GM21360 (cell line): ENCODE measurements around the gene ADAP1.

Source experiments
- ATAC-seq: cut with Tn5 transposase; IDR thresholded peaks from one replicate; pipeline ENCODE4 v1.9.1; 2021; ENCODE audit warnings: mild to moderate bottlenecking, moderate library complexity; ENCODE audit not compliant: unreplicated experiment

ADAP1 gene

DNA sequence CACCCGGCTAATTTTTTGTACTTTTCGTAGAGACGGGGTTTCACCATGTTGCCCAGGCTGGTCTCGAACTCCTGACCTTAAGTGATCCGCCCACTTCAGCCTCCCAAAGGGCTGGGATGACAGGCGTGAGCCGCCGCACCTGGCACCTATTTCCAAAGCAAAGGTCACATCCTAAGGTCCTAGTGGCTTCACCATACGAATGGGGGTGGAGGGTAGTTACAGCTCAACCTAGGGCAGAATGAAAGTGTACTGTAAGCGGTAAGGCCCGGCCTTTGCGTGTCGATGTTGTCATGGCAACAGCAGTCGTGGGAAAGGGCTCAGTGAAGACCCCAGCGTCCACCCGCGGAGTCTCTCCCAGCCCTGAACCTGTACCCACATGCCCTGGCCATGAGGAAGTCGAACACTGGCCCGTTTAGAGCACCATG, 22.4 kb upstream of the ADAP1 start:
- ATAC-seq = no peak

DNA sequence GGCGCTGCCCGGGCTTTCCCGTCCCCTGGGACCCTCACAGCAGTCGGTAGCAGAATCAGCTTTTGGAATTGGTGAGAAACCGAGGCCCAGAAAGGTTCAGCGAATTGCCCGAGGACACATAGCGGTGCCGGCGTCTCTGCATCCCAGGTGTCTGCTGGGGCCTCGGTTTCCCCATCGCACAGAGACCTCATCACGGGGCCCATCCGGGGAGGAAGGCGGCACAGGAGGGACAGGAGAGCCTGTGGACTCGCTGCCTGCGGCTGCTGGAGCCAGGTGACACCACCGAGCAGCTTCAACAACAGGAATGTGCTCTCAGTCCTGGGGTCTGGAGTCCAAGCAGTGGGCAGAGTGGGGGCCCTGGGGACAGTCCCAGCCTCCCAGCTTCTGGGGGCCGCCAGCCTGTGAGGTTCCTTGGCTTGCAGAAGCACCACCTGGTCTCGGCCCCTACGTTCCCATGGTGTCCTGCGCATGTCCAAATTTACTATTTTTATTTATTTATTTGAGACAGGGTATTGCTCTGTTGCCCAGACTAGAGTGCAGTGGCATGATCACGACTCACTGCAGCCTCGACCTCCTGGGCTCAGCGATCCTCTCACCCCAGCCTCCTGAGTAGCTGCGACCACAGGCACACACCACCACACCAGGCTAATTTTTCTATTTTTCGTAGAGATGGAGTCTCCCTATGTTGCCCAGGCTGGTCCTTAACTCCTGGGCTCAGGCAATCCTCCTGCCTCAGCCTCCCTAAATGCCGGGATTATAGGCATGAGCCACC, 21.4 kb upstream of the ADAP1 start:
- no peak for ATAC-seq

DNA sequence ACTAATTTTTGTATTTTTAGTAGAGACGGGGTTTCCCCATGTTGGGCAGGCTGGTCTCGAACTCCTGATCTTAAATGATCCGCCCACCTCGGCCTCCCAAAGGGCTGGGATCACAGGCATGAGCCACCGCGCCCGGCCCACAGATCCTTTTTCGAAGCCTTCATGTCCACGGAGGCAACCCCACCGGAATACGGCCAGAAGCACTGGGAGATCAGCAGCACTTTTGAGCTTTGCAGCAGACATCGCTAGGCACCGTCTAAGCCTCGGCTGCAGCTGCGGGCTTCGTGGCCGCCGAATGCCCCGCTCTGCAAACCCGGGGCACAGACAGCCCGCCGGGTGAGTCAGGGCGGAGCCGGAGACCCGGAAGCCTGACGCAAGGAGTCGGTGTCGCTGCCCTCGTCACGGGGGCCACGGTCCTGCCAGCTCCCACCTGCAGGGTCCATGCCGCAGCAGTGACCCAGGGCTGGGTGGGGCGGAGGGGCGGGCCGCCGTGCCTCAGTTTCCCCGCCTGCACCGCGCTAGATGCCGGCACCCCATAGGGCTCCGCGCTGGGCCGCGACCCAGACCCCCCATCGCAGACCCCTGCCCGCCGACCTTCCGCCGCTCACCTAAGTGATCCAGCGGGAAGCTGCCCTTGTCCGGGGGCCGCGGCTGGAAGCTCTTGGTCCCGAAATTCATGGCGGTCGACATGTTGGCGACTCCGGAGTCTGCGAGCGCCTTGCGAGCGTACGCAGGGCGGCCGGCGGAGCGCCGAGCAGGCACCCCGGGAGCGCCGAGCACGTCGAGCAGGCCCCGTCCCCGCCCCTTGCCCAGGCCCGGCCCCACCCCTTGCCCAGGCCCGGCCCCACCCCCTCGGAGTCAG, 20.6 kb upstream of the ADAP1 start, which contains the start of gene COX19:
COX19 (minus strand) TSS at position 730 of the 862 bp plus-strand sequence; CDS start at position 690, 40 bp downstream.
- ATAC-seq = peak; percentile 67

DNA sequence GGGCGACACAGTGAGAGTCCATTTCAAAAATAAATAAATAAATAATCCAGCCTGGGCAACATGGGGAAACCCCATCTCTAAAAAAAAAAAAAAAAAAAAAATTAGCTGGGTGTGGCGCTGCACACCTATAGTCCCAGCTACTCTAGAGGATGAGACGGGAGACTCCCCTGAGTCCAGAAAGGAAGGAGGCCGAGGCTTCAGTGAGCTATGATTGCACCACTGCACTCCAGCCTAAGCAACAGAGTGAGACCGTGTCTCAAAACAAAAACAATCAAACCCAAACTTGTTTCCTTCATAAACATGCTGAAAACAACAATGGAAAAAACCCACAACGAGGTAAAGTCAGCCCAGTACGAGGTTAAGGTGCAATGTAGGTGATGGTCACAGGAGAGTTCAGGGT, 19.7 kb upstream of the ADAP1 start:
- no peak for ATAC-seq

DNA sequence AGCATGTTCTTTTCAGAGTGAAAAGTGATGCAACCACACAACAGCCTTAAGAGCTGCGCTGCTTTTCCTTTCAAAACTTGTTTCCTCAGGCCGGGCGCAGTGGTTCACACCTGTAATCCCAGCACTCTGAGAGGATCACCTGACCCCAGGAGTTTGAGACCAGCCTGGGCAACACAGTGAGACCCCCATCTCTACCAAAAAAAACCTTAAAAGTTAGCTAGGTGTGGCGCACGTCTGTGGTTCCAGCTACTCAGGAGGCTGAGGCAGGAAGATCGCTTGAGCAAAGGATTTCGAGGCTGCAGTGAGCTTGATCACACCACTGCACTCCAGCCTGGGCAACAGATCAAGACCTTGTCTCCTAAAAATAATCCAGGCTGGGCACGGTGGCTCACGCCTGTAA, 18.8 kb upstream of the ADAP1 start:
- ATAC-seq = no peak

DNA sequence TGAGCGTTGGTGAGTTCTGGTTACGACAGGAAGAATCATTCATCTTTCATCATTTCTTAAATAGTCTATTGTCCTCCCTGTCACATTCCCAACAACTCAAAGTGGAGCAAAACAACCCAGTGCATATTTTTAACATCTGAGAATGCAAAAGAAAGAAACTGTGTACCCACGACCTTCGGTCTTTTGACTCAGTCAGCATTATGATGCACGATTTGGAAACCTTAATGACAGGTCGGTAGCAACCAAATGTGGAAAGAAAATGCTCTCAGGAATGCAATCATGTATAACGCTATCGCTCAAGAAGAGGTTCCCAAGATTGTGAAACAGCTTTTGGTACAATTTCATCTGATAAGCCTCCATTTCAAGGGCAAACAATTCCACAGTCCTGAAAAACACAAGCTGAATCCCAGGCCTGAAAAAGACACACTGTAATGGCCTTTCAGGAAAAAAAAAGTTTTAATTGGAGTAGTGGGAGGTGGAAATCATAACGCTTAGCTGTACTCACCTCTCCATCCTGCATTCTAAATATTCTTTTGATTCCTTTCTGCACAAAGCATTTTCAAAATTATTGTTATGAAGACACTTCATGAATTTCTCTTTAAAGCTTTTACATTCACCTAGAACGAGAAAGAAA, 18.3 kb upstream of the ADAP1 start:
- ATAC-seq = no peak

DNA sequence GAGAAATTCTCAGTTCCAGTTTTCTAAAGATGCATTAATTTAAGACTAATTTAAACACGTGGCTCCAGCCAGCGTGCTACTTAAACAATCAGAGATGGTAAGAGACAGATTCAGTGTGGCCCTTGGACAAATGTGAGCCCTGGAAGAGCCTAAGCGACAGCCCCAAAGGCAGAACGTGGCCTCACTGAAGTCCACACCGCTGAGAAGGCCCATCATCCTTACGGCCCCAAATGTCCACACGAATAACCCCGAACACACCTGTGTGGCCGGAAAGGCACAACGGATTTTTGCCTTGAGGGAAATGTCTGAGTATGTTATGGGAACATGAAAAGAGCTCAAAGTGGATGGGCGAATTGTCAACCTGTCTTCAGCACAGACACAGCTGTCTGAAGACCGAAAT, 17.6 kb upstream of the ADAP1 start:
- ATAC-seq = no peak

DNA sequence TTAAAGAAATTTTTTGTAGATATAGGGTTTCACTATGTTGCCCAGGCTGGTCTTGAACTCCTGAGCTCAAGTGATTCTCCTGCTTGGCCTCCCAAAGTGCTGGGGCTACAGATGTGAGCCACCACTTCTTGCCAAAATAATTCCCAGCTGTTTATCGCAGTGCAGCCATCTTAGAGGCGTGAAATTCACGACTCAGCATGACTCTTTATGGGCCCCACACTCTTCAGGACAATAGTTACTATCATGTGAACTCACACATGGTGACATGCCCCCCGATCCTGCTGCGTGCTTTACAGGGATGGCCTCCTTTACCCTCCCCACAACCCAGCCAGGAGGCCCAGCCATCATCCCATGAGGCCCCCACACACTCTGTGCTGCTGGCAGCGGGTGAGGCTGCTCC, 16.3 kb upstream of the ADAP1 start:
- ATAC-seq = no peak

DNA sequence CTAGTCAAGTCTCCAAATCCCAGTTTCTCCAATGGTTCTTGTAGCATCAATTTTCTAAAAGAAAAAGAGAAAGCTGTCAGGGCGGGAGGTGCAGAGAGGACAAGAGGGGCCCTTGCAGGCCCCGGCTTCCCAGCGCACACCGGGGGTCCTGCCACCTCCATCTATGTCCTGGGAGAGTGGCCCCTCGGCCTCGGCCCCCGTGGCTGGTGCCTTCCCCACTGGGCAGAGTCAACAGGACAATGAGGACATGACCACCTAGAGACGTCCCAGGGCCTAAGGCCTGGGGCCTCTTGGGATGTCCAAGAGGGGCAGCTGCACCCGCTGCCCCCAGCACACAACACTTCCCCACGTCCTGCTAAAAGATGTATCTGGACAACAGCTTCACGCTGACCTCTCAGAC, 14.9 kb upstream of the ADAP1 start:
- ATAC-seq = no peak

DNA sequence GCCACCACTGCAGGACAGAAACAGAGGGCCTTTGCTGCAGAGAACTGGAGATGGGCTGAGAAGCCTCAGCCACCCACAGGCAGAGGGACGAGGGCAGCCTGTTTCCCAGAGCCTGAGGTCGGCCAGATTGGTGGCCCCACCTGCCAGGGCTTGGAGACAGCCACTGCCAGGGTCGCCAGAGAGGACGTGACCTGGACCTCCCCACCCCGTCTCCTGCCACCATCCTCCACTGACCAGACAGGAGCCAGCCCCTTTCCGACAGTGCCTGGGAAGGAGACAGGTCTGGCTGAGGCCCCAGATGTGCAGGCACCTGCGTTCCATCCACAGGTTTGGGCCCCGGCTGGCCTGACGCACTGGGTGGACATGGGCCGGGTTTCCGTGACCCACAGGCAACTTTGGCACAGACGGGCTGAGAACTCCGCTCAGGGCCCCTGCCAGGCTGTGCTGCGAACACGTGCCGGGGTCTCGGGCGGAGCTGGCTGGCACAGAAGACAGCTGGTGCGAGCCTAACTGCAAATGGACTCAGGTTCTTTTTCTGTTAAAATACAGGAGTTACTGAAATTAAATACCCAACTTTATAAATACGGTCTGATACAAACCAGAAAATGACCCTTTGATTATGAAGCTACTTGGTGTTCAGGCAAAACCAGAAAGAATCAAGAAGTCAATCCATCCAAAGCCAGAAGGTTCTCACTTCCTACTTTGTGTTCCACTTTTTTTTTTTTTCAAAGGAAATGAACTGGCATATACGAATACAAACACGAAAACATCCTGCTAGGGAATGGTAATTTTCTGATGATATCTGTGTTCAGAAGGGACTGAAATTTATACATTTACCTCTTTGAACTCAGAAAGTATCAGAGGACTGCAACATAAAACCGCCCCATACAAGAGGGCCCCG, 14.0 kb upstream of the ADAP1 start:
- no peak for ATAC-seq

DNA sequence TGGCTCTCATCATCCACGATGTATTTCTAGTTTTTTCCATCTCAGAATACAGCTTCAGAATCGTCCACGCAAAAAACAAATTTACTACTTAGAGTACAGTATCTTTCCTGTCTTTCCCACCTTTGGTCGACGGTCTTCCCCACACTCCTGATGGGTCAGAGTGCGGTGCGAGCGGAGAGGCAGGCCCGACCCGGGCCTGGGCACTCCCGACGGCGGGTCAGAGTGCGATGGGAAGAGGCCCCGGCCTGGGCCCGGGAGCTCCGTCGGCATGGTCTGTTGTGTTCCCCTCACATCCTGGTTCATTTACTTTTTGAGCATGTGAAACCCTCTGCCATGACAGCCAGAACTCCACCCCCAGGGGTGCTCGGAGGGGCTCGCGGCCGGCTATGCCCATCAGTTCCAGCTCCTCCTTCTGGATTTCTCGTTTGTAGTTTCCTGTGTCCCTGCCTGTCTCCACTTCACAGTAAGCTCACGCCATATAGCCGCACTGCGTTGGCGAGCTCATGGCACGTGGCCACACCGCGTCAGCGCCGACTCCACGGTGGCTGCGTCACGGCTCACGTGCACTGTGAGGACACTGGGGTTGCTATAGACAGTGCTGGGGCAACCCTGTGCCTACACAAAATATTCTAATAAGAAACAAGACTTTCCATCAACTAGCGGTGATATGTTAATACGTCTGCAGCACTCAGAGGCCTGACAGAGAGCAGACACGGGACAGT, 13.0 kb upstream of the ADAP1 start:
- ATAC-seq = no peak

DNA sequence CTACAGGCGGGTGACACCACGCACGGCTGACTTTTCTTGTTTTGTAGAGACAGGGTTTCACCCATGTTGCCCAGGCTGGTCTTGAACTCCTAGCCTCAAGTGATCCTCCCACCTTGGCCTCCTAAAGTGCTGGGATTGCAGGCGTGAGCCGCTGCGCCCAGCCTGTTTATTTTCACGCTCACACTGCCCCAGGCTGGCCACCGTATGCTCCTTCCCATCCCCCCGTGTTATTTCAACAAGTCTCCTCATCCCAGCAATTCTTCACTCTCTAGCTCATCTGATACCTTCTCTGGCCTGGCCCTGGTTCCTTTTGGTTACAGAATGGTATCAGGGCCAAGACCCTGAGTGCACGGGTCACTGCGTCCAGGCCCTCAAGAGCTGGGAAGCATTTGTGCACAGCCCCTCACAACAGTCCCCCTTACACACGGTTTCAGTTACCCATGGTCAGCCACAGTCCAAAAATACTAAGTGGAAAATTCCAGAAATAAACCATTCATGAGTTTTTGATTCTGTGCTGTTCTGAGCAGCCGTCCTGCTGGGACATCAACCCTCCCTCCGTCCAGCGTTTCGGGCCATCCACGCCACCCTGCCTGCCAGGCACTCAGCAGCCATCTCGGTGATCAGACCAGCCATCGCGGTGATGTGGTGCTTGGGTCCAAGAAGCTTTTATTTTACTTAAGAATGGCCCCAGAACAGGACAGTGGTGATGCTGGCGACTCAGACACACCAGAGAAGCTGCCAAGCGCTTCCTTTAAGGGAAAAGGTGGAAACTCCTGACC, 12.0 kb upstream of the ADAP1 start:
- no peak for ATAC-seq

DNA sequence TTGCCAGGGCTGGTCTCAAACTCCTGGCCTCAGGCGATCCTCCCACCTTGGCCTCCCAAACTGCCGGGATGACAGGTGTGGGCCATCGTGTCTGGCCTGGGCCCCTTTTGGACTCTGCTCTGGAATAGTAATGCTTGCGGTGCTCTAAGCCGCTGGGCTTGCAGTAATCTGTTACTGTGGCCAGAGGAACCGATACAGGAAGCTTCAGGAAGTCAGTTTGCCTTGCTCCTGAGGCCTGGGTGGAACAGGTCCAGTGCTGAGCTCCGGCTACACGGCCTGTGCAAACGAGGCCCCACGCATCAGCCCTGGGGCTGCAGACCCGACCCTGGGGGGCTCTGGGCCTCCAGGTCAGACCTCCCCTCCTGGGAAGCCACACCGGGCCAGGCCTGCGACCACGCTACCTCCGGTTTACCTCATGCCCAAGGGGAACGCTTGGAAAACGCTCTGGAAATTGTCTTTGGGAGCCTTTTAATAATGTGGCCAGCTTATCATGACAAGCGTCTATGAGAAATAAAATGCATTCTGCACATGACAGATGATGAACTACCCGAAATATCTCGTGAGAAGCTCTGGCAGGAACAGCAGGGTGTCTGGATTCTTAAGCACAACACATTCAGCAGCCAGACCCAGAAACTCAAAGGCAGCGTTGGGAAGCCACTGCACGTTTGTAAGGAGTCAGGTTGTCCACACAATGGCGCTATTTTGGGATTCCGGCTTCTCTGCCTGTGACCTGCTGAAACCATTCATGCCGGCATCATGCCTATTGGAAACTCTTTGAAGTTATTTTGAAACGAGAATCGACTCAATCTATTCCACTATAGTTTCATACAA, 10.1 kb upstream of the ADAP1 start:
- ATAC-seq = no peak

DNA sequence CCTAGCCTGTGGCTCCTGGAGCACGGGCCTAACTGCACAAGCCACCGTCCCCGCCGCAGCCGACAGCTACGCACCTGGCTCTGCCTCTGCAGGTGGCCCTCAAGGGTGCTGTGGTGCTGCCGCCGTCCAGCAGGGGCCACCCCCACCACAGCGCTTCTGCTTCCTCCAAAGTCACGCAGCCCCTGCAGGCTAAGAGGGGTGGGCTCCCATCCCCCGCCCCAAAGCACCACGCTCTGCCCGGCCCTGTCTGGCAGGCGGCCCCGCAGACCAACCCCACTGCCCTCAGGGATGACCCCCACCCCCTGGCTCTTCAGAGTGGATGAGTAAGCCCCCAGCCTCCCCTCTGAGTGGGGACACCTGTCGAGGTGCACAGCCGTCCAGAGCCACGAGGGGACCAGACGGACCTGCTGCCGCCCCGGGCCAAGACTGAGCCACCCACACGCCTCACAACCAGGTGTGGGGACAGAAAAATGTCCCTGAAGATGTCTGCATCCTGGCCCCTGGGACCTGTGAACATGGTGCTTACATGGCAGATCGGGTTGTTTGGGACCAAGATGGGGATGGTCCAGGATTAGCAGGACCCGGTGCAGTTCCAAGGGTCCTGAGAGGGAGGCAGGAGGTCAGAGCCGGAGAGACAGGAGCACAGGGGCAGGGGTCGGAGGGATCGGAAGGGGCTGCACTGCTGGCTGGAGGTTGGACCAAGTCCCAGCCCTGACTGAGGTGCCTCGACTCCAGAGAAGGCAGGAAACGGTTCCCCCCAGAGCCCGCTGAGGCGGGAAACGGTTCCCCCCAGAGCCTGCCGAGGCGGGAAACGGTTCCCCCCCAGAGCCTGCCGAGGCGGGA, 9.0 kb upstream of the ADAP1 start:
- ATAC-seq = no peak

DNA sequence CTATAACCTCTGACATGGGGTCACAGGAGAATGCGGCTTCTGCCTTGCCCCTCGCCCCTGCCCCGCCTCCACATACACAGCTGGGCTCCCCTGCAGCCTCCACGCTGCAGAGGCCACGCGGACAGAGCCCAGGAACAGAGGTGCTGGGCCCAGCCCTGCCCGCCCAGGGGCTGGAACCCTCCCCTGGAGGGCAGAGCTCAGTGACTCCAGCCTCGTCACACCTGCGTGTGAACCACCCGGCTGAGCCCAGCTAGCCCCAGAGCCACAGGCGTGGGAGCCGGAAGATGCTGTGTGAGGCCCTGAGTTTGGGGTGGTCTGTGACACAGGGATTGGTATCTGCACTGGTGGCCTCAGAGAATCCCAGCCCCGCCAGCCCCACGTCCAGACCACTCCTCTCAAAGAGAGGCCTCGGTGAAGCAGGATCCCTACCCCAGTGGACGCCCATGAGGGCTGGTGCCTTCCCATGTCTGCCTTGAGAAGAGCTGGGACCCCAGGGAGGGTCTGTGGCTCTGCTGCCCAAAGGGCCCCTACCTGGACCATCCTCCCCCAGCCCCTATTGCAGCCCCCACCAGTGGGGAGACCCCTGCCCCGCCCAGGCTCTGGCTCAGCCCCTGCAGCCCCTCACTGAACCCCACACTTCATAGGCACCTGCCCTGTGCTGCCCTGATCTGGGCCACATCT, 8.1 kb upstream of the ADAP1 start:
- no peak for ATAC-seq

DNA sequence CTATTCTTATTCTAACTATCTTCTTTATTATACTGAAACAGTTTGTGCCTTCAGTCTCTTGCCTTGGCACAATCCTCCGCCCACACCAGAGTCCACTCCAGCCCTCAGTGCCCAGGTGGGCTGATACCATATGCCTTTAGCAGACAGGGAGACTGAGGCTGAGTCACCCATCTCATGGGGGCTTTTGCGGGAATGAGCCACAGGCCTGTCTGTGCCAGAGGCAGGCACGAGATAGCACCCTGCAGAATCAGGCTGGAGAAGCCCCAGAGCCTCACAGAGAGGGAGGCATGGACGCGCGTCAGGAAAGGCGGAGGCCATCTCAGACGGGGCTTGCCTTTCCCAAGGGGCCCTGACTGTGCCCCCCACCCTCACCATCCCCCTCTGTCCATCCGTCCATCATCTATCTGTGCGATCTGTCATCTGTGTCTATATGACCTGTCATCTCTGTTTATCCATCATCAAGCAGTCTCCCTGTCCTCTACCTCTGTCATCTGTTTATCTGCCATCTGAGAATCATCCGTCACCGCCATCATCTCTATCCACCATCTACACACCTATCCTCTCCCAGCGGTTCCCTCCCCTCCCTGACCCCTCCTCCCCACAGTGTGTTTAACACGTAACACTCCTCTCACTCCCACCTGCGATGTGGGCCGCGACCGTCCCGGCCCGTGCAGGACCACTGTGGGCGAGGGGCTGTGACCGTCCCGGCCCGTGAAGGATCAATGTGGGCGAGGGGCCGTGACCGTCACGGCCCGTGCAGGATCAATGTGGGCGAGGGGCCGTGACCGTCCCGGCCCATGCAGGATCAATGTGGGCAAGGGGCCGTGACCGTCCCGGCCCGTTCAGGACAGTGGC, 7.3 kb upstream of the ADAP1 start:
- no peak for ATAC-seq
